GM06990 (cell line): Measurements from ENCODE around the gene SCFD1.
"Not testable (repeated sequence)": the region's sequence is repeated elsewhere in the genome, so short reads cannot be mapped to it uniquely, and the experiment has no call there.

ENCODE experiments used
- DNase-seq: peaks from one replicate; pipeline ENCODE4 v3.0.0-alpha.2; 2011; ENCODE audit not compliant: insufficient read length; ENCODE audit errors: extremely low read depth
- H3K27me3 ChIP-seq: replicated peaks from 2 replicates; pipeline ENCODE4 v1.6.0; 2011; ENCODE audit warnings: low read length; ENCODE audit not compliant: control insufficient read depth, insufficient read depth
- H3K36me3 ChIP-seq: 2 replicates; pipeline ENCODE4 v1.5.1; 2011; ENCODE audit warnings: low read length; ENCODE audit not compliant: control insufficient read depth, insufficient read depth
- H3K4me3 ChIP-seq: replicated peaks from 2 replicates; pipeline ENCODE4 v1.5.1; 2011; ENCODE audit warnings: low read depth, mild to moderate bottlenecking, control low read depth, low read length
- CTCF ChIP-seq: IDR thresholded peaks from 2 replicates; pipeline ENCODE4 v1.5.1; 2011; ENCODE audit warnings: low read length, control low read depth, mild to moderate bottlenecking, inconsistent platforms; ENCODE audit not compliant: insufficient read depth, poor library complexity, severe bottlenecking

Gene SCFD1

GRCh38 chr14:30588873-30589272, 33.2 kb upstream of the SCFD1 start:
- no peaks in the 10 kb centered on the region for H3K27me3 ChIP-seq
- no peak for DNase-seq
- no peak for TF ChIP-seq CTCF
- no peaks in the 10 kb centered on the region for H3K36me3 ChIP-seq
- no peak overlapping the region for H3K4me3 ChIP-seq

- no peak for DNase-seq
- no peaks in the 10 kb centered on the region; the same call in none of the 2 replicates for H3K36me3 ChIP-seq
- no peak overlapping the region for H3K4me3 ChIP-seq
- H3K27me3 ChIP-seq = no peaks in the 10 kb centered on the region
- TF ChIP-seq CTCF = no peak
These were observed 25.2 kb upstream of the SCFD1 start for GRCh38 chr14:30596935-30597334.

- TF ChIP-seq CTCF = no peak
- no peaks in the 10 kb centered on the region; the same call in none of the 2 replicates for H3K36me3 ChIP-seq
- DNase-seq = no peak
- no peaks in the 10 kb centered on the region for H3K27me3 ChIP-seq
- no peak overlapping the region for H3K4me3 ChIP-seq
These were observed 24.6 kb upstream of the SCFD1 start for GRCh38 chr14:30597504-30597903.

GRCh38 chr14:30600922-30601918, 20.9 kb upstream of the SCFD1 start:
- DNase-seq = no peak
- no peak for TF ChIP-seq CTCF
- H3K36me3 ChIP-seq = peaks cover 6% of the 10 kb centered on the region
- no peak overlapping the region for H3K4me3 ChIP-seq
- no peaks in the 10 kb centered on the region for H3K27me3 ChIP-seq

- no peaks in the 10 kb centered on the region for H3K27me3 ChIP-seq
- H3K36me3 ChIP-seq = peaks cover 6% of the 10 kb centered on the region
- DNase-seq = no peak
- no peak for TF ChIP-seq CTCF
- H3K4me3 ChIP-seq = no peak overlapping the region
These were observed 18.7 kb upstream of the SCFD1 start for GRCh38 chr14:30603402-30603801.

- H3K4me3 ChIP-seq, DNase-seq, H3K27me3 ChIP-seq, H3K36me3 ChIP-seq: not testable (repeated sequence)
These were observed 17.4 kb upstream of the SCFD1 start for GRCh38 chr14:30604696-30605095.
